ENCODE data around the gene SPTLC2. TPM values are rescaled to one million over a fixed set of nuclear protein-coding genes. Genes with fewer than 3 reads are reported as not detected.
A peak's percentile ranks its signal among the peaks of the same experiment; 100 is the strongest.

Gene SPTLC2
- total and polyA plus RNA-seq, 2 of the 13 experiments (the other 11 are each of a cell fraction or from before 2014, with no cell fraction given) = 17.4 to 17.5 TPM

DNA sequence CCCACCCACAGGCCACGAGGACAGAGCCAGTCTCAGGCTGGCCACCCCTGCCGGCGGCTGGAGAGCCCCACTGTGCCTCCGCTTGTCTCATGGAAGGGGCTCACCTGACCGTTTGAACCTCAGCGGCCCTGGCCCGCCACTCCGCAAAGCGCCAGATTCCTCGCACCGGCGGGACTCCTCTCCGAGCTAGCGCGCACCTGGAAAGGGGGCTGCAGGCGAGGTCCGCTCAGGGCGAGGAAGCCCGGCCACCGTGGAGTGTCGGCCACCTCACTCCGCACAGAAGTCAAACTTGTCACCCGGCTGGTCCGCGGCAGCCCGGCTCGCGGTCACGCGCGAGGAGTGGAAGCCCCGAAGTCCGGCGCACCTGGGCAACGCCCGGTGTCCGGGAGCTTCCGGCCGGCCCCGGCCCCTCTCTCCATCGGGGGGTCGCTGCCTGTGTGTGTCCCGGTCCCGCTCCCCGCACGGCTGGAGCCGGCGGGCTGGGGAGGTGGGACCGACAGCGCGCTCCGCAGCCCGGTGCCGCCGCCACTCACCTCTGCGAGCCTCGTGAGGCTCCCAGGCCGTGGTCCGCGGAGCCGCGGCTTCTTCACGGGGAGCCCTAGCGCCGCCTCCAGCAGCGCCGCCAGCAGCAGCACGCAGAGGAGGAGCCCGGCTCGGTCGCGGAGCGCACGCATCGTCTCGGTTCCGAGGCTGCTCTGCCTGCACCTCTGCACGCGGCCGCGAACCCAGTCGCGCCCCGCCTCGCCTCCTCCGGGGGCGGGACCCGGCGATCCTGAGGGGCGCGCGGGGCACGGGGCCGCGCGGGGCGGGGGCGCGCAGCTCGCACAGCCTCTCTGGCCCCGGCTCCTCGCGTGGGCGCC lies 118.1 kb downstream of the SPTLC2 start, which contains the start of gene ISM2 (continued):
- TF ChIP-seq, protein P1, sequence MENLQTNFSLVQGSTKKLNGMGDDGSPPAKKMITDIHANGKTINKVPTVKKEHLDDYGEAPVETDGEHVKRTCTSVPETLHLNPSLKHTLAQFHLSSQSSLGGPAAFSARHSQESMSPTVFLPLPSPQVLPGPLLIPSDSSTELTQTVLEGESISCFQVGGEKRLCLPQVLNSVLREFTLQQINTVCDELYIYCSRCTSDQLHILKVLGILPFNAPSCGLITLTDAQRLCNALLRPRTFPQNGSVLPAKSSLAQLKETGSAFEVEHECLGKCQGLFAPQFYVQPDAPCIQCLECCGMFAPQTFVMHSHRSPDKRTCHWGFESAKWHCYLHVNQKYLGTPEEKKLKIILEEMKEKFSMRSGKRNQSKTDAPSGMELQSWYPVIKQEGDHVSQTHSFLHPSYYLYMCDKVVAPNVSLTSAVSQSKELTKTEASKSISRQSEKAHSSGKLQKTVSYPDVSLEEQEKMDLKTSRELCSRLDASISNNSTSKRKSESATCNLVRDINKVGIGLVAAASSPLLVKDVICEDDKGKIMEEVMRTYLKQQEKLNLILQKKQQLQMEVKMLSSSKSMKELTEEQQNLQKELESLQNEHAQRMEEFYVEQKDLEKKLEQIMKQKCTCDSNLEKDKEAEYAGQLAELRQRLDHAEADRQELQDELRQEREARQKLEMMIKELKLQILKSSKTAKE (CRISPR knock-in tag; IDR thresholded peaks at IDR 0.05; ENCODE audit: borderline replicate concordance) = no peak; the same call in 1 of the 2 replicates
- TF ChIP-seq, protein P2, sequence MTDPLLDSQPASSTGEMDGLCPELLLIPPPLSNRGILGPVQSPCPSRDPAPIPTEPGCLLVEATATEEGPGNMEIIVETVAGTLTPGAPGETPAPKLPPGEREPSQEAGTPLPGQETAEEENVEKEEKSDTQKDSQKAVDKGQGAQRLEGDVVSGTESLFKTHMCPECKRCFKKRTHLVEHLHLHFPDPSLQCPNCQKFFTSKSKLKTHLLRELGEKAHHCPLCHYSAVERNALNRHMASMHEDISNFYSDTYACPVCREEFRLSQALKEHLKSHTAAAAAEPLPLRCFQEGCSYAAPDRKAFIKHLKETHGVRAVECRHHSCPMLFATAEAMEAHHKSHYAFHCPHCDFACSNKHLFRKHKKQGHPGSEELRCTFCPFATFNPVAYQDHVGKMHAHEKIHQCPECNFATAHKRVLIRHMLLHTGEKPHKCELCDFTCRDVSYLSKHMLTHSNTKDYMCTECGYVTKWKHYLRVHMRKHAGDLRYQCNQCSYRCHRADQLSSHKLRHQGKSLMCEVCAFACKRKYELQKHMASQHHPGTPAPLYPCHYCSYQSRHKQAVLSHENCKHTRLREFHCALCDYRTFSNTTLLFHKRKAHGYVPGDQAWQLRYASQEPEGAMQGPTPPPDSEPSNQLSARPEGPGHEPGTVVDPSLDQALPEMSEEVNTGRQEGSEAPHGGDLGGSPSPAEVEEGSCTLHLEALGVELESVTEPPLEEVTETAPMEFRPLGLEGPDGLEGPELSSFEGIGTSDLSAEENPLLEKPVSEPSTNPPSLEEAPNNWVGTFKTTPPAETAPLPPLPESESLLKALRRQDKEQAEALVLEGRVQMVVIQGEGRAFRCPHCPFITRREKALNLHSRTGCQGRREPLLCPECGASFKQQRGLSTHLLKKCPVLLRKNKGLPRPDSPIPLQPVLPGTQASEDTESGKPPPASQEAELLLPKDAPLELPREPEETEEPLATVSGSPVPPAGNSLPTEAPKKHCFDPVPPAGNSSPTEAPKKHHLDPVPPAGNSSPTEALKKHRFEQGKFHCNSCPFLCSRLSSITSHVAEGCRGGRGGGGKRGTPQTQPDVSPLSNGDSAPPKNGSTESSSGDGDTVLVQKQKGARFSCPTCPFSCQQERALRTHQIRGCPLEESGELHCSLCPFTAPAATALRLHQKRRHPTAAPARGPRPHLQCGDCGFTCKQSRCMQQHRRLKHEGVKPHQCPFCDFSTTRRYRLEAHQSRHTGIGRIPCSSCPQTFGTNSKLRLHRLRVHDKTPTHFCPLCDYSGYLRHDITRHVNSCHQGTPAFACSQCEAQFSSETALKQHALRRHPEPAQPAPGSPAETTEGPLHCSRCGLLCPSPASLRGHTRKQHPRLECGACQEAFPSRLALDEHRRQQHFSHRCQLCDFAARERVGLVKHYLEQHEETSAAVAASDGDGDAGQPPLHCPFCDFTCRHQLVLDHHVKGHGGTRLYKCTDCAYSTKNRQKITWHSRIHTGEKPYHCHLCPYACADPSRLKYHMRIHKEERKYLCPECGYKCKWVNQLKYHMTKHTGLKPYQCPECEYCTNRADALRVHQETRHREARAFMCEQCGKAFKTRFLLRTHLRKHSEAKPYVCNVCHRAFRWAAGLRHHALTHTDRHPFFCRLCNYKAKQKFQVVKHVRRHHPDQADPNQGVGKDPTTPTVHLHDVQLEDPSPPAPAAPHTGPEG (CRISPR knock-in tag; IDR thresholded peaks at IDR 0.05) = 0 out of 2 replicates have a peak, but pooled peaks have one; percentile 19
- TF ChIP-seq ZSCAN9 (CRISPR knock-in tag; IDR thresholded peaks at IDR 0.05; ENCODE audit: borderline replicate concordance) (0 out of 2 replicates have a peak, but pooled peaks have one; percentile 47), IKZF4 (CRISPR knock-in tag; IDR thresholded peaks at IDR 0.05; ENCODE audit: borderline replicate concordance, low read depth, not compliant biosample characterization) (peak; percentile 91), ZNF256 (CRISPR knock-in tag; conservative IDR thresholded peaks at IDR 0.05) (no peak), ZNF207 (IDR thresholded peaks at IDR 0.05; ENCODE audit: borderline replicate concordance) (no peak), ESRRA (CRISPR knock-in tag; IDR thresholded peaks at IDR 0.05; ENCODE audit: low read depth) (no peak; the same call in 1 of the 2 replicates), ZNF720 (CRISPR knock-in tag; IDR thresholded peaks at IDR 0.05) (no peak), KLF16 (CRISPR knock-in tag; IDR thresholded peaks at IDR 0.05) (0 out of 4 replicates have a peak, but pooled peaks of 1 of the 2 experiments have one; percentile 25), ZNF878 (CRISPR knock-in tag; IDR thresholded peaks at IDR 0.05) (no peak), RBAK (CRISPR knock-in tag; IDR thresholded peaks at IDR 0.05) (no peak), NRL (CRISPR knock-in tag; IDR thresholded peaks at IDR 0.05; ENCODE audit: borderline replicate concordance) (peak; percentile 34; the same call in 1 of the 2 replicates), EED (CRISPR knock-in tag; IDR thresholded peaks at IDR 0.05) (no peak; the same call in 1 of the 2 replicates)
- TF ChIP-seq, protein P3, sequence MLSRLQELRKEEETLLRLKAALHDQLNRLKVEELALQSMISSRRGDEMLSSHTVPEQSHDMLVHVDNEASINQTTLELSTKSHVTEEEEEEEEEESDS (CRISPR knock-in tag; IDR thresholded peaks at IDR 0.05; ENCODE audit: borderline replicate concordance) = 0 out of 2 replicates have a peak, but pooled peaks have one; percentile 32
- TF ChIP-seq, protein P4, sequence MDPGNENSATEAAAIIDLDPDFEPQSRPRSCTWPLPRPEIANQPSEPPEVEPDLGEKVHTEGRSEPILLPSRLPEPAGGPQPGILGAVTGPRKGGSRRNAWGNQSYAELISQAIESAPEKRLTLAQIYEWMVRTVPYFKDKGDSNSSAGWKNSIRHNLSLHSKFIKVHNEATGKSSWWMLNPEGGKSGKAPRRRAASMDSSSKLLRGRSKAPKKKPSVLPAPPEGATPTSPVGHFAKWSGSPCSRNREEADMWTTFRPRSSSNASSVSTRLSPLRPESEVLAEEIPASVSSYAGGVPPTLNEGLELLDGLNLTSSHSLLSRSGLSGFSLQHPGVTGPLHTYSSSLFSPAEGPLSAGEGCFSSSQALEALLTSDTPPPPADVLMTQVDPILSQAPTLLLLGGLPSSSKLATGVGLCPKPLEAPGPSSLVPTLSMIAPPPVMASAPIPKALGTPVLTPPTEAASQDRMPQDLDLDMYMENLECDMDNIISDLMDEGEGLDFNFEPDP (CRISPR knock-in tag; conservative IDR thresholded peaks at IDR 0.05) = 0 out of 2 replicates have a peak, but pooled peaks have one; percentile 73
- TF ChIP-seq, protein P5, sequence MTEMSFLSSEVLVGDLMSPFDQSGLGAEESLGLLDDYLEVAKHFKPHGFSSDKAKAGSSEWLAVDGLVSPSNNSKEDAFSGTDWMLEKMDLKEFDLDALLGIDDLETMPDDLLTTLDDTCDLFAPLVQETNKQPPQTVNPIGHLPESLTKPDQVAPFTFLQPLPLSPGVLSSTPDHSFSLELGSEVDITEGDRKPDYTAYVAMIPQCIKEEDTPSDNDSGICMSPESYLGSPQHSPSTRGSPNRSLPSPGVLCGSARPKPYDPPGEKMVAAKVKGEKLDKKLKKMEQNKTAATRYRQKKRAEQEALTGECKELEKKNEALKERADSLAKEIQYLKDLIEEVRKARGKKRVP (CRISPR knock-in tag; IDR thresholded peaks at IDR 0.05) = no peak
